HepG2 (cell line): ENCODE measurements around the gene JAM2. TPM values are rescaled to one million over a fixed set of nuclear protein-coding genes. Genes with fewer than 3 reads are reported as not detected.

ENCODE experiments used
- ATF2 ChIP-seq: sonication (generic); formaldehyde crosslinking; IDR thresholded peaks from 2 replicates; pipeline ENCODE4 v1.4.0; 2020; ENCODE audit warnings: missing genetic modification reagents
- ATF5 ChIP-seq: sonication (generic); formaldehyde crosslinking; IDR thresholded peaks from 2 replicates; pipeline ENCODE4 v1.4.0; 2020; ENCODE audit warnings: mild to moderate bottlenecking, low read depth, missing genetic modification reagents
- CREM ChIP-seq, 2 experiments: sonication (generic) in 1 of 2; formaldehyde crosslinking in 1 of 2; IDR thresholded peaks; 2 replicates each; pipeline versions ENCODE4 v1.4.0 to v1.6.1; 2016 to 2020; ENCODE audit warnings: antibody characterized with exemption in 1 of 2, mild to moderate bottlenecking in 1 of 2, missing genetic modification reagents in 1 of 2
- FOXA3 ChIP-seq: IDR thresholded peaks from 2 replicates; pipeline ENCODE4 v1.6.1; 2016; ENCODE audit warnings: missing genetic modification reagents, missing compliant biosample characterization
- FOXJ3 ChIP-seq: sonication (generic); formaldehyde crosslinking; IDR thresholded peaks from 2 replicates; pipeline ENCODE4 v1.4.0; 2020; ENCODE audit warnings: missing genetic modification reagents, mild to moderate bottlenecking, borderline replicate concordance
- FUBP1 ChIP-seq: sonication (generic); formaldehyde crosslinking; IDR thresholded peaks from 2 replicates; pipeline ENCODE4 v1.5.1; 2020; ENCODE audit warnings: missing genetic modification reagents, mild to moderate bottlenecking, borderline replicate concordance
- NBN ChIP-seq: fragments of 450-650 bp; conservative IDR thresholded peaks from 2 replicates; pipeline ENCODE4 v1.6.1; 2017
- PAWR ChIP-seq: sonication (generic); formaldehyde crosslinking; IDR thresholded peaks from 2 replicates; pipeline ENCODE4 v1.4.0; 2020; ENCODE audit warnings: missing genetic modification reagents, mild to moderate bottlenecking, borderline replicate concordance
- RNF2 ChIP-seq: fragments of 450-650 bp; conservative IDR thresholded peaks from 2 replicates; pipeline ENCODE4 v1.6.1; 2016; ENCODE audit warnings: low read depth
- RXRA ChIP-seq: sonication (generic); formaldehyde crosslinking; IDR thresholded peaks from 2 replicates; pipeline ENCODE4 v1.5.1; 2020; ENCODE audit warnings: missing genetic modification reagents
- SCMH1 ChIP-seq: sonication (generic); formaldehyde crosslinking; IDR thresholded peaks from 2 replicates; pipeline ENCODE4 v1.9.0; 2021; ENCODE audit warnings: missing genetic modification reagents, mild to moderate bottlenecking, borderline replicate concordance
- TGIF2 ChIP-seq: IDR thresholded peaks from 2 replicates; pipeline ENCODE4 v1.6.1; 2016; ENCODE audit warnings: control low read depth, missing compliant biosample characterization
- TIGD3 ChIP-seq: sonication (generic); formaldehyde crosslinking; IDR thresholded peaks from 2 replicates; pipeline ENCODE4 v1.5.1; 2020; ENCODE audit warnings: mild to moderate bottlenecking, missing genetic modification reagents, borderline replicate concordance
- ZNF180 ChIP-seq: sonication (generic); formaldehyde crosslinking; IDR thresholded peaks from 2 replicates; pipeline ENCODE4 v1.4.0; 2020; ENCODE audit warnings: low read depth, missing genetic modification reagents, borderline replicate concordance
- ZNF44 ChIP-seq: sonication (generic); formaldehyde crosslinking; IDR thresholded peaks from 2 replicates; pipeline ENCODE4 v1.5.1; 2020; ENCODE audit warnings: mild to moderate bottlenecking, missing genetic modification reagents
- ZNF484 ChIP-seq: sonication (generic); formaldehyde crosslinking; IDR thresholded peaks from 2 replicates; pipeline ENCODE4 v1.5.1; 2020; ENCODE audit warnings: mild to moderate bottlenecking, low read depth, missing genetic modification reagents, borderline replicate concordance
- polyA plus RNA-seq, 8 experiments: library from polyadenylated mRNA; depleted of rRNA in 3 of 8; stranded (reverse) in 7 of 8; unstranded in 1 of 8; fragments of >200 nt; fragmentation: Illumina TruSeq in 4 of 8; extraction: Trizol in 4 of 8; gene quantifications; 2 replicates each; pipeline versions ENCODE4 v1.2.1 to v1.2.3, GENCODE V29; 2011 to 2016; ENCODE audit warnings: low read depth in 4 of 8, missing spikeins in 1 of 8, mixed read lengths in 1 of 8; ENCODE audit not compliant: insufficient read depth in 1 of 8
- total RNA-seq, 5 experiments: library from RNA; depleted of rRNA; stranded (reverse); fragments of >200 nt; fragmentation: Illumina TruSeq; extraction: Trizol; gene quantifications; 2 replicates each; pipeline ENCODE4 v1.2.3, GENCODE V29; 2016; ENCODE audit warnings: low read depth in 1 of 5

The JAM2 gene
- total and polyA plus RNA-seq, 2 of the 13 experiments (the other 11 are each of a cell fraction or from before 2014, with no cell fraction given): 0.07 TPM; not detected in 1

GRCh38 chr21:25607151-25608043 is 31.7 kb upstream of the JAM2 start, which contains the start of gene MRPL39 (continued):
- TF ChIP-seq FUBP1 (CRISPR knock-in tag) (no peak), FOXJ3 (CRISPR knock-in tag) (no peak), PAWR (no peak), CREM (IDR thresholded peaks at IDR 0.05) (peak; percentile 54), CREM (CRISPR knock-in tag; IDR thresholded peaks at IDR 0.05) (no peak), NBN (no peak), ATF2 (CRISPR knock-in tag) (peak; percentile 85), TIGD3 (CRISPR knock-in tag) (no peak), ZNF484 (CRISPR knock-in tag) (no peak), RNF2 (no peak), FOXA3 (CRISPR knock-in tag) (peak; percentile 66), TGIF2 (peak; percentile 91), ATF5 (no peak), ZNF180 (CRISPR knock-in tag) (no peak), SCMH1 (CRISPR knock-in tag) (no peak), ZNF44 (CRISPR knock-in tag) (peak; percentile 89), RXRA (CRISPR knock-in tag) (peak; percentile 85)
